NCI-H446 treated with DMSO at 0.1 percent for 48 hours (cell line): ENCODE data around the gene PPARA.
"Not testable (repeated sequence)": the region's sequence is repeated elsewhere in the genome, so short reads cannot be mapped to it uniquely, and the experiment has no call there.

ENCODE experiments used
- DNase-seq: peaks from one replicate; lab custom pipeline; 2025; lab: John Stamatoyannopoulos, UW

Gene PPARA

GRCh38 chr22:46127556-46127955 is 22.8 kb upstream of the PPARA start:
- DNase-seq: no peak

GRCh38 chr22:46128606-46129005 is 21.7 kb upstream of the PPARA start:
- DNase-seq: no peak

- DNase-seq: no peak
Measured at GRCh38 chr22:46129390-46130041, 20.8 kb upstream of the PPARA start.

- no peak for DNase-seq
Measured at GRCh38 chr22:46131151-46131587, 19.2 kb upstream of the PPARA start.

GRCh38 chr22:46132193-46132829 is 18.0 kb upstream of the PPARA start:
- DNase-seq: not testable (repeated sequence)

- no peak for DNase-seq
Measured at GRCh38 chr22:46132830-46133587, 17.3 kb upstream of the PPARA start.

- DNase-seq: no peak
Measured at GRCh38 chr22:46133588-46133855, 16.8 kb upstream of the PPARA start.

GRCh38 chr22:46134111-46134705 is 16.1 kb upstream of the PPARA start:
- DNase-seq: no peak

GRCh38 chr22:46135611-46136485 is 14.5 kb upstream of the PPARA start:
- no peak for DNase-seq

GRCh38 chr22:46136486-46137217 is 13.7 kb upstream of the PPARA start:
- no peak for DNase-seq

- DNase-seq: no peak
Measured at GRCh38 chr22:46137218-46137766, 13.0 kb upstream of the PPARA start.

GRCh38 chr22:46138058-46138797 is 12.1 kb upstream of the PPARA start:
- DNase-seq: no peak

GRCh38 chr22:46139417-46139816 is 10.9 kb upstream of the PPARA start:
- not testable (repeated sequence) for DNase-seq

GRCh38 chr22:46139895-46140350 is 10.4 kb upstream of the PPARA start:
- DNase-seq: no peak

- no peak for DNase-seq
Measured at GRCh38 chr22:46140989-46141928, 9.1 kb upstream of the PPARA start.

GRCh38 chr22:46142548-46143490 is 7.5 kb upstream of the PPARA start:
- no peak for DNase-seq

- no peak for DNase-seq
Measured at GRCh38 chr22:46143491-46144147, 6.7 kb upstream of the PPARA start.
